GM18519 (cell line): ENCODE data around the gene OAS1.
"Not testable (repeated sequence)": the region's sequence is repeated elsewhere in the genome, so short reads cannot be mapped to it uniquely, and the experiment has no call there.

ENCODE experiments used
- ATAC-seq: cut with Tn5 transposase; IDR thresholded peaks from one replicate; pipeline ENCODE4 v1.9.1; 2021; ENCODE audit warnings: mild to moderate bottlenecking, moderate library complexity; ENCODE audit not compliant: unreplicated experiment, low FRiP score

The OAS1 gene

DNA sequence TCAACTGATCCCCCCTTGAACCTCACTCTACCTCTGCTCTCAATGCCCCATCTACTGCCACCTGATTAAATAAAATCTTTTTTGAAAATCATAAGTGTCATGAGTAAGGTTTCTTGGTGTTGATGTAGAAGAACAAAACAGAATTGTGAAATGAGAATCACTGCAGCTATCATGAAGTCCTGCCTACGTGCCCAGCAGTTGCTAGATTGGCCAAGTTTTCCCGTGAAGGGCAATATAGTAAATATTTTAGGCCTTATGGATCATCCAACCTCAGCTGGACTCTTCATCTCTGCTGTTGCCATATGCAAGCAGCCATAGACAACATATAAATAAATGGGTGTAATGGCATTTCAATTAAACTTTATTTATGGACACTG, 26.4 kb downstream of the OAS1 start:
- ATAC-seq: no peak

DNA sequence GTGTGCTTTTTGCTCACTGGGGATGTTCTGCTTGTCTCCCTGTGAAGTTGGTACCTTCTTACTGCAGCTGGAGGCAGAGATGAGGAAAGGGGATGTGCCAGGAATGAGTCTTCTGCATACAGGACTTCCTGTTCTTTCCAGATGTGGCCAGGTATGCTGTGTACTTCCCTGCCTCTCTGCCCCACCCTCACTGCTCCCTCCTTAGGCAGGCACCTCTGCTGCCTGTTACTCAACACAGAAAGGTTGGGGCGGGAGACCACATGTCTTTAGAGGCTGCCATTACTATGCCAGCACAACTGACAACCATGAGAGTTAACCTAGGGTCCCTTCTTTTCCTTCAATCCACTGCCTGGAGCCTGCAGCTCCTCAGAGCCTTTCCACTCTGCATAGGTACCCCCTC, 29.5 kb downstream of the OAS1 start:
- no peak for ATAC-seq

- no peak for ATAC-seq
Observed at GRCh38 chr12:112936927-112937326, 30.2 kb downstream of the OAS1 start.

DNA sequence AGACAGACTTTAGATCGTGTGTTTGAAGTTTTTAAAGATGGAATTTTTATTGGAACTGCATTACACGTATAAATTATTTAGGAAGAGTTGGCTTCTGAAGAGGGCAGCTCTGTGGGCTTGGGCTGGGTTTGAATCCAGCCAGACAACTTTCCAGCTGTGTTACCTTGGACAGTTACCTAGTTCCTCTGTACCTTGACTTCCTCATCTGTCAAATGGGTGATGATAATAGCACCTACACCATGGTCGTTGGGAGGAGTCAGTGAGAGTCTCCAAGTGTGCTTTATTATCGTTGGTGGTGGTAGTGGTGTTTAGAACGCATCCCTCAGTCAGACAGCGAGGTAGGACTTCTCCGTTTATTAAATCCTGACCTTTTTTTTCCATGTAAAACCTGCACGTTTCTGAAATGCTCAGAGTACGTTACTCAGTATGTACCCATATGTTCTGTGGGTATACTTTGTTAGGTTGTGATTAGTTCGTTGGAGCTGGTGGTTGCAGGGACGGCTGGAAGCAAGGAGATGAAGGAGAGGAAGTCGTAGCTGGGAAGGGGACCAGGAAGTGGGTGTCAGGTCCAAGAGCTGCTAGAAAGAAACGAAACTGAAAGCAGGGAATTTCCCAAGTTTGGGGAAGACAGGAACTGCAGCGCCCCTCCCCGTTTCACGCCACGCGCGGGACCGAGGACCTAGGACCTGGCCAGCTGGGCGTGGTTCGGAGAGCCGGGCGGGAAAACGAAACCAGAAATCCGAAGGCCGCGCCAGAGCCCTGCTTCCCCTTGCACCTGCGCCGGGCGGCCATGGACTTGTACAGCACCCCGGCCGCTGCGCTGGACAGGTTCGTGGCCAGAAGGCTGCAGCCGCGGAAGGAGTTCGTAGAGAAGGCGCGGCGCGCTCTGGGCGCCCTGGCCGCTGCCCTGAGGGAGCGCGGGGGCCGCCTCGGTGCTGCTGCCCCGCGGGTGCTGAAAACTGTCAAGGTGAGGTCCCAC, 31.3 kb downstream of the OAS1 start, which contains the start of gene OAS3:
OAS3 (plus strand) TSS at position 734 of the 979 bp plus-strand sequence; CDS start at position 791, 57 bp downstream.
- ATAC-seq: no peak

DNA sequence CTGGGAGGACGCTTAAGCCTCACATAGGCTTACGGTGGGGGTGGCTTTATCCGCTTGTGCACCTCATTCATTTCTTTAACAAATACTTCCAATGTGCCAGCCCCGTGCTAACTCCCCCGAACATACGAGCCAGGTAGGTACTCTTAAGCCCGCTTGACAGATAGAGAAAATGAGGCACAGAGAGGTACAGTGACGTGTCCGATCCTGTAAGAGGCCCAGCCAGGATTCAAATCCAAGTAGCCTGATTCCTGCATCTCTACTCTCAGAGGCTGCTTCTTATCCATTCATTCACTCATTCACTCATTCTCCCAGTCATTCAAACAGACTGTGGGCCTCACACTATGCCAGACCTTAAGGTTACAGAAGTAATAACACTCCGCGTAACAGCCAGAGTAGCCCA, 32.0 kb downstream of the OAS1 start:
- no peak for ATAC-seq

DNA sequence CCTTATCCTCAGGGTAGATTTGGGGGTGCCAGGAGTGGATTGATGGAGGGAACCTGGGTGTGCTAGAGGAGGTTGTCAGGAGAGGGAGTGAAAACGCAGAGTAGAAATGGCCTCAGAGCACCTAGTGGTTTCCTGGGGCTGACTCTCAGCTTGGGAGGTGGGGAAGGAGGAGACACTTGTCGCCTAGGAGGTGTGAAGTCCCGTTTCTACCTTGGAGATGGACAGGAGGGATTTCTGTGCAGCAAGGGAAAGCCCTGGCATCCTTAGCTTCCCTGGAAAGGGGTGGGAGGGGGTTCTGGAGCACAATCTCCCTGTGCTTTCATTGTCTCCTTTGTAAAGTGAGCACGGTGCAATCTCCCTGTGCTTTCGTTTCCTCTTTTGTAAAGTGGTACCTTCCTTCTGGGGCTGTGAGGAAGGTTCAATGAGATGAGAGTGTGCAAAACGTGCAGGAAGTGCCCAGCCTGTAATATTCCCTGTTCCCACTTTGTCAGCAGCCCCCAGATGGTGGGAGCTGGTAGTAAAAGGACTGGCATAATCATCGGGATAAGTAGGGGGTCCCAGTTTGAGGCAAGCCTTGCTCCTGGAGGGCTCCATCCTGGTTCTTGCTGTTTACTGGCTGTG, 33.1 kb downstream of the OAS1 start:
- ATAC-seq: peak; percentile 53

DNA sequence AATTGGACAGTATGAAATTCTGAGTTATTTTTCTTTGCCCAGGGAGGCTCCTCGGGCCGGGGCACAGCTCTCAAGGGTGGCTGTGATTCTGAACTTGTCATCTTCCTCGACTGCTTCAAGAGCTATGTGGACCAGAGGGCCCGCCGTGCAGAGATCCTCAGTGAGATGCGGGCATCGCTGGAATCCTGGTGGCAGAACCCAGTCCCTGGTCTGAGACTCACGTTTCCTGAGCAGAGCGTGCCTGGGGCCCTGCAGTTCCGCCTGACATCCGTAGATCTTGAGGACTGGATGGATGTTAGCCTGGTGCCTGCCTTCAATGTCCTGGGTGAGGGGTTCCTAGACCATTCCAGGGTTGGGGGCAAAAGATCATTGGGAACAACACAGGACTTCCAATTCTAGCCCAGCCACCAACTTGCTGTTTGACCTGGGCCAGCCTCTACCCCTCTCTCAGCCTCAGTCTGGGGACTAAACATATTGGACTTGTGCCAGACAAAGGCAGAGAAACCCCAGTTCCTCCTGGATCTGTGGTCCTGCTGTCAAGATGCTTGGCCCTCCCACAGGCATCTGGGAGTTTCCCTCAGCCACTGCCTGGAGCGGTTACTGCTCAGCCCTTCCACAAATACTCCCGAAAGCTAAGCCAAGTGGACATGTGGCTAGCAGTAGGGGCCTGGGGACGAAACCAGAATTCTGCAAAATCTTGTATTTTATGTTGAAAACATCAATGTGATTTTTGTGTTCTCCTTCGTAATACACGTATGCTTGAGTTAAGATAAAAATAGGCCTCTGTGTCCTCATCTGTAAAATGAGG, 35.0 kb downstream of the OAS1 start:
- ATAC-seq: no peak

DNA sequence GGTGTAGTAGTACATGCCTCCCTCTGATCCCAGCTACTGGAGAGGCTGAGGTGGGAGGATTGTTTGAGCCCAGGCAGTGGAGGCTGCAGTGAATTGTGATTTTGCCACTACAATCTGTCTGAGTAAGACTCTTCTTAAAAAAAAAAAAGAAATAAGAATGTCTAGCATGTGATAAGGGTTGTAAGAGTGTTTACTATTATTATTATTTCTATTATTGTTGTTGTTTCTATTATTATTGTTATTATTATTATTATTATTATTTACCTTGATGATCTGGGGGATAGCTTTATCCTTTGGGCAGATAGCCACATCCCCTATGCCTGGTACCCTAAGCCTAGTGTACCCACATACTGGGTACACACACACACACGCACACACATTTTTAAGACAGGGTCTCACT, 35.8 kb downstream of the OAS1 start:
- no peak for ATAC-seq

DNA sequence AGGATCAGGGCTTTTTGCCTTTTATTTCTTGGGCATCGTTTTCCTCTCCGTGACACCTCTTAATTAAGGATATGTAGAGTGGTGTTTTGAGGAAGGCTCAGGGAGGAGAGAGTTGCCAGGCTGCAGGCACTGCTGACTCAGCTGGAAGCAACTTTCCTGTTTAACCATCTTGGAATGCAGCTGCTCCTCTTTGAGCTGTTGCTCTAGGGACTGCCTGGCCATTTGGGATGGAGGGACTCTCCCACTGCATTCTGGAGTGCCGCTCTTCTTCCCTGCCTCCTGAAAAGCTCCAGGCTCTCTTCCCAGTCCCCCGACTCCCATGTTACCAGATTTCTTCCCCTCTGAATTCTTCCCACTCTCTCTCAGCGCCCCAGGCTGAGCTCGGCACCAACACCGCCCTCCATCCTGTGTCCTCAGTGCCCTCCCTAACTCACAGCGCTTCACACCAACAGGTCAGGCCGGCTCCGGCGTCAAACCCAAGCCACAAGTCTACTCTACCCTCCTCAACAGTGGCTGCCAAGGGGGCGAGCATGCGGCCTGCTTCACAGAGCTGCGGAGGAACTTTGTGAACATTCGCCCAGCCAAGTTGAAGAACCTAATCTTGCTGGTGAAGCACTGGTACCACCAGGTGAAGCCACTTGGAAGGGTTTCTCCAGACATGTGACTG, 37.4 kb downstream of the OAS1 start:
- no peak for ATAC-seq

GRCh38 chr12:112945515-112945914, 38.8 kb downstream of the OAS1 start:
- no peak for ATAC-seq

GRCh38 chr12:112946236-112947000, 39.7 kb downstream of the OAS1 start:
- ATAC-seq: no peak

GRCh38 chr12:112947314-112947713, 40.6 kb downstream of the OAS1 start:
- no peak for ATAC-seq

DNA sequence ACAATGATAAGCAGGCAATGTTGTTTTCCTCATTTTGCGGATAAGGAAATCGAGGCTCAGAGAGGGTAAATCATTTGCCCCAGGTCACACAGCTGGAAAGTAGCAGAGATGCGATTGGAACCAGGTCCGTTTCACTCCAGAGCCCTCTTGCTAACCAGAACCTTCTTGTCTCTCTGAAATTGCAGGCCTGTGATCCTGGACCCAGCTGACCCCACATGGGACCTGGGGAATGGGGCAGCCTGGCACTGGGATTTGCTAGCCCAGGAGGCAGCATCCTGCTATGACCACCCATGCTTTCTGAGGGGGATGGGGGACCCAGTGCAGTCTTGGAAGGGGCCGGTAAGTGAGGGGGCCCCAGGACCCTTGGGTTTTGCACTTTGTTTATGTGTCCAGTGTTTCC, 41.0 kb downstream of the OAS1 start:
- no peak for ATAC-seq

DNA sequence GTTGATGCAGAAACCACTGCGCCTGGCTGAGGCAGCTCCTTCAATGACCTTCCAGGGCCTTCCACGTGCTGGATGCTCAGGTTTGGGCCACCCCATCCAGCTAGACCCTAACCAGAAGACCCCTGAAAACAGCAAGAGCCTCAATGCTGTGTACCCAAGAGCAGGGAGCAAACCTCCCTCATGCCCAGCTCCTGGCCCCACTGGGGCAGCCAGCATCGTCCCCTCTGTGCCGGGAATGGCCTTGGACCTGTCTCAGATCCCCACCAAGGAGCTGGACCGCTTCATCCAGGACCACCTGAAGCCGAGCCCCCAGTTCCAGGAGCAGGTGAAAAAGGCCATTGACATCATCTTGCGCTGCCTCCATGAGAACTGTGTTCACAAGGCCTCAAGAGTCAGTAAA, 42.0 kb downstream of the OAS1 start:
- ATAC-seq: no peak

DNA sequence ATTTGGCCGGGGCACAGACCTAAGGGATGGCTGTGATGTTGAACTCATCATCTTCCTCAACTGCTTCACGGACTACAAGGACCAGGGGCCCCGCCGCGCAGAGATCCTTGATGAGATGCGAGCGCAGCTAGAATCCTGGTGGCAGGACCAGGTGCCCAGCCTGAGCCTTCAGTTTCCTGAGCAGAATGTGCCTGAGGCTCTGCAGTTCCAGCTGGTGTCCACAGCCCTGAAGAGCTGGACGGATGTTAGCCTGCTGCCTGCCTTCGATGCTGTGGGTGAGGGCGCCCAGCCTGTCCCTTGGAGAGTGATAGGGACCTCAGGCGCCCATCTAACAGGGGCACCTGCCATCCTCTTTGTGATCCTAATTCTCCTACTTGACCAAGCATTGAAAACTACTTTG, 43.9 kb downstream of the OAS1 start:
- no peak for ATAC-seq

DNA sequence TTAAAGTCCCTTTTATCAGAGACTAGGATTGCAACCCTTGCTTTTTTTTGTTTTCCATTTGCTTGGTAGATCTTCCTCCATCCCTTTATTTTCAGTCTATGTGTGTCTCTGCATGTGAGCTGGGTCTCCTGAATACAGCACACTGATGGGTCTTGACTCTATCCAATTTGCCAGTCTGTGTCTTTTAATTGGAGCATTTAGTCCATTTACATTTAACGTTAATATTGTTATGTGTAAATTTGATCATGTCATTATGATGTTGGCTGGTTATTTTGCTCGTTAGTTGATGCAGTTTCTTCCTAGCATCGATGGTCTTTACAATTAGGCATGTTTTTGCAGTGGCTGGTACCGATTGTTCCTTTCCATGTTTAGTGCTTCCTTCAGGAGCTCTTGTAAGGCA, 50.4 kb downstream of the OAS1 start:
- ATAC-seq: not testable (repeated sequence)

- no peak for ATAC-seq
Observed at GRCh38 chr12:112961074-112961473, 54.3 kb downstream of the OAS1 start.

GRCh38 chr12:112961536-112961935, 54.8 kb downstream of the OAS1 start:
- ATAC-seq: no peak

DNA sequence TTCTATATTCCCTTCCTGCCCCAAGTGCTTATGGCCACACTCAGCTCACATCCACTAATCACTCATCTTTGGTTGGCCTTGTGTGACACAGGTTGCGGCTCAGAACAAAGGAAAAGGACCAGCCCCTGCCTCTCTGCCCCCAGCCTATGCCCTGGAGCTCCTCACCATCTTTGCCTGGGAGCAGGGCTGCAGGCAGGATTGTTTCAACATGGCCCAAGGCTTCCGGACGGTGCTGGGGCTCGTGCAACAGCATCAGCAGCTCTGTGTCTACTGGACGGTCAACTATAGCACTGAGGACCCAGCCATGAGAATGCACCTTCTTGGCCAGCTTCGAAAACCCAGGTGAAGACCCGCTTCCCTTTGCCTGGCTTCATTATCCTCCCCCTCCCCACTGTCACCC, 55.8 kb downstream of the OAS1 start:
- no peak for ATAC-seq
